Hematopoietic multipotent progenitor cell treated with erythropoietin and hydrocortisone succinate and interleukin-3 and kit ligand, for 8 days (in vitro differentiated cells): ENCODE data around the gene CCDC13.
A peak's percentile ranks its signal among the peaks of the same experiment; 100 is the strongest.

ENCODE experiments used
- DNase-seq: peaks from one replicate; pipeline ENCODE4 v3.0.0-alpha.2; 2015

The CCDC13 gene

DNA sequence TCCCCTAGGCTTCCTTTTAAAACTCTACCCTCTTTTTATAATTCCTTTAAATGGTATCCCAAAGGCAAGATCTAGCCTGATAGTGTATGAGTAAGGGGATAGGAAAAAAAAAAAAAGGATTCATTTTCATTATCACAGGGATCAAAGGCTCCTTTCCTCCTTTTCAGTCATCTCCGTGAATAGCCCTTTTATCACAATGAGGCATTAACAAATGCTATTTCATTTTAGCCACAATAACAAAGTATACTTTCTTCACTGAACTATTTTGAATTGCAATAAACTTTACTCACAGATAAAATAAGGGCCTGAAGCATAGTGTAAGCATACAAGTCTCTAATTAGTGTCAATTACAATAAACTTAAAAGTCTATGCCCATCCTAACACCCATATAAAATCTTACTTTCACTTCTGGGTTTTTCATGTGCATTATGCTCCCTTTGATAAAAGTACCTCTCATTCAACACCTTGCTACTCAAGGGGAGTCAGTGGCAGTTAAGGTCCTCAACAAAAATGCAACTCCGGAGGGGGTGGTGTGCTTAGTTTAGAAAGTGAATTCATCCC lies 22.6 kb upstream of the CCDC13 start:
- DNase-seq: no peak

DNA sequence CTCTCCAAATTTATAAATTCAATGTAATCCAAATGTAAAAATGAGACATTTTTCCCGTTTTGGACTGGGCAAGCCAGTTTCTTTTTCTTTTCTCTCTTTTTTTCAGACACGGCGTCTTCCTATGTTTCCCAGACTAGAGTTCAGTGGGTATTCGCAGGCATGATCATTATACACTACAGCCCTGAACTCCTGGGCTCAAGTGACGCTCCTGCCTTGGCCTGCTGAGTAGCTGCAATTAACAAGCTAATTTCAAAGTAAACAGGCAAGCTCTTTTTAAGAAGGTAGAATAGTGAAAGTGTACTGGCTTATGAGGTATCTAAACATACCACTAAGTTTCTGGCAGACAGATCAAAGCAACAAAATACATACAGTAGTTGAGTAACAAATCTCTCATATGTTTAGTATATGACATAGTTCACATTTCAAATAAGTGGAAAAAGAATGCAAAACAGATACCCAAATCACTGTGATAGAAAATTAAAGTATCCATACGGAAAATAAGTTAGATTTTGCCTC lies 17.7 kb upstream of the CCDC13 start:
- DNase-seq: no peak

DNA sequence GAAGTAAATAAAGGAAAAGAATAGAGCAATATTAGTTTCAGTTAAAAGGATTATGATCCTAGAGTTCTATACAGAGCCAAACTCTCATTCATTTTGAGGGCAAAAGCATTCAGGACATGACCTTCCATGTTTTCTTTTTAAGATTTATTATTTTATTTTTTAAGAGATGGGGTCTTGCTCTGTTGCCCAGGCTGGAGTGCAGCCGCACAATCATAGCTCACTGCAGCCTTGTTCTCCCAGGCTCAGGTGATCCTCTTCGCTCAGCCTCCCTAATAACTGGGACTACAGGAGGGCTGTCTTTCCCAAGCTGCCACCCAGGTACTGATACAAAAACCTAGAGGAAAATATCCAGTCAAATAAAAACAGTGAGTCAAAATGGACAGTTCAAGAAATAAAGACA lies 13.6 kb upstream of the CCDC13 start:
- no peak for DNase-seq

DNA sequence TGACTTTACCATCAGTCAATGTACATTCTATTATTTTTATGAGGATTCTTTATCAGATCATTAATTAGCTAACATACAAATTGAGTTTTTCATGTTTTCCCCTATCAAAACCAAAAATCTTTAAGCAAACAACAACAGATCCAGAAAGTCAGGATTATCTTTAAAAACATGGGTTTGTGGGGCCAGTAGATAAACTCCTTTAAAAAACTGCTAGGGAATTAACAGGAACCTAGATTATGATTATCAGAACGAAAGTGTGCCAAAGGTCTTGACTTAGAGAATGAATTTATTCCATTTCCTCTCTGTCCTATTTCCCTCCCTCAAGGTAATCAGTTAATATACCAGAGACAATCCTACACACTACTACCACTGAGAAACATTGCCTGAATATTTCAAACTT lies 13.2 kb upstream of the CCDC13 start:
- peak; percentile 87 for DNase-seq

DNA sequence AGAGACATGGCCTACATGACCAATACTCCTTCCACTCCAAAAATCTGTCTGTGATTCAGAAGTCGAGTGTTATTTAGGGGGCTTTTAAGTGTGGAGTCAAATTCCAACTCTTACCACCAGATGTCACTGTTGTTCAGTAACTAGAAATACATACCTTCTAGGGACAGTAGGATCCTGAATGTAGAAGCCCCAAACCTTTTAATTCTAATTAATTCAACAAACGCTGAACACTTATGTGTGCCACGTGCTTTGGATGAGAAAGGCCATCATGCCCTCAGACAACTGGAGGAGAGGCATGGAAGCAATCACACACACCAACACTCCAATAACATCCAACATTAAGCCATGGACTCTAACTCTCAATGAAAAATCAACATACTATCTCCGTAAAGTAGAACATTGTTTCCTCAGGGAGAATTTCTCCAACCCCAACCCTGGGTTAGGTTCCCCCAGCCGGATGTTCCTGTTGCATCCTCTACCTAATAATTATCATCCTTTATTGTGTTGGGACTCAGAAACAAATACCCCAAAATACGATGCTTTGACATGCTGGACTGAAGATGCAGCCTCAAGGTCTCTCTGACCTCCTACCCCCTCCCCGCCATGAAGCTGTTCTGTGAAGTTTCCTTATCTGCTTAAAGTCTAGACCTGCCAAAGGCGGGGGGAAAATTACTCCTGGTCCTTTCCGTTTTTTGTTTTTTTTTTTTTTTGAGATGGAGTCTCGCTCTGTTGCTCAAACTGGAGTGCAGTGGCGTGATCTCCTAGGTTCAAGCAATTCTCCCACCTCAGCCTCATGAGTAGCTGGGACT lies 8.0 kb upstream of the CCDC13 start:
- DNase-seq: peak; percentile 85

DNA sequence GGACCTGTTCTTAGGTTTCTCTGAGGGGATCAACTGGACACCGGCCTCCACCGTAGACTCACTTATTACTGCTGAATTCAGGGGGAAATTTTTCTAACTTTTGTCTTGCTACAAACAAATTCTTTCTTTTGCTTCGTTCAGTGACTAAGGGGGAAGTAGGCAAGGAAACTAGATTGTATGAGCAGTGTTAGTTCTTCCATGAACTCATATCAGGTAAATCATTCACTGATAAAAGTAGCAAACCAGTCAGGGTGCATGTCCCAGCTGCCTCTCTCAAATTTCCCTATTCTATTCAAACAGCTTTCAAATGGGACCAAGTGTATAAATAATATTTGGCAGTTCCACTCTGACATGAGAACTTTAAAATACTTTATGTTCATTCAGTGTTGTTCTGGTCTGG lies 7.3 kb upstream of the CCDC13 start:
- DNase-seq: no peak

DNA sequence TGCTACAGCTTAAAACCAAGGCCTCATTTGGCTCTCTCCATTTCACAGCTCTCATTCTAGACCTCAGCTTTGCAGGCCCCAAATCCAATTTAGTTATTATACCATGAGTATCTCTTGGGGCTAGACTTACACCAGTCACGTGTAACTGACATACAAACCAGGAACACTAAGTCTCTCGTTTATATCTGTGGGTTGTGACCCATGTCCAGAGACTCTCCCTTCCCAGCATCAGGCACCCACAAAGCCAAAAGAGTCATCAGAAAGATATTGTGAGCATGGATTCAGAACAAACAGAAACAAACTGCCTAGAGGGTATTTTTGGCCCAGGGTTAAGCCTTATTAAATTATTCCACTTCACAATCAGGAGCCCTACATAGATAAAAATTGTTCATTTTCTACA lies 5.6 kb upstream of the CCDC13 start:
- DNase-seq: no peak

DNA sequence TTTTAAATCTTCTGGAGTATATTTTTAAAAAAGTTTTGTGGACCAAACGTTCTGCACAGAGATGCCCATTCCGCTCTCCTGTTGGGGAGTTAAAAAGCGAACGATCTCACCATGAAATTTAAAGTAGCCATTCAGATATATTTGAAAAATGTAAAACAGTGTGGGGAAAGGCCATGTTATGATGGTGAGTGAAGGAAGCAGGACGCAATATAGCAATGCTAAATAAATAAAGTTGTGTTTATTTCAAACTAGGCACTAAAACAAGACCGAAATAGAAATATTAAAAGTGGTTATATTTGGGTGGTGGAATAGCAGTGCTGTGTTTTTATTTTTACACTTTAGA lies 327 bp upstream of the CCDC13 start:
- no peak for DNase-seq

DNA sequence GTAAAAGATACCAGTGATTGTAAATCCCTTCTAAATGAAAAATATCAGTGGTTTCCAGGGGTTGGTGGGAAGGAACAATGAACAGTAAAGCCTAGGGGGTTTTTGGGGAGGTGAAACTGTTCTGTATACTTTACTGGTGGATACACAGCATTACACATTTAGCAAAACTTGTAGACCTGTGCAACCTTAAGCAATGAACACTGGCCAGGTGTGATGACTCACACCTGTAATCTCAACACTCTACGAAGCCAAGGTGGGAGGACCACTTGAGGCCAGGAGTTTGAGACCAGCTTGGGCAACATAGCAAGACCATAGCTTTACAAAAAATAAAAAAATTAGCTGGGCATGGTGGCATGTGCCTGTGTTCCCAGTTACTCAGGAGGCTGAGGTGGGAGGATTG lies 1.8 kb downstream of the CCDC13 start:
- DNase-seq: no peak

DNA sequence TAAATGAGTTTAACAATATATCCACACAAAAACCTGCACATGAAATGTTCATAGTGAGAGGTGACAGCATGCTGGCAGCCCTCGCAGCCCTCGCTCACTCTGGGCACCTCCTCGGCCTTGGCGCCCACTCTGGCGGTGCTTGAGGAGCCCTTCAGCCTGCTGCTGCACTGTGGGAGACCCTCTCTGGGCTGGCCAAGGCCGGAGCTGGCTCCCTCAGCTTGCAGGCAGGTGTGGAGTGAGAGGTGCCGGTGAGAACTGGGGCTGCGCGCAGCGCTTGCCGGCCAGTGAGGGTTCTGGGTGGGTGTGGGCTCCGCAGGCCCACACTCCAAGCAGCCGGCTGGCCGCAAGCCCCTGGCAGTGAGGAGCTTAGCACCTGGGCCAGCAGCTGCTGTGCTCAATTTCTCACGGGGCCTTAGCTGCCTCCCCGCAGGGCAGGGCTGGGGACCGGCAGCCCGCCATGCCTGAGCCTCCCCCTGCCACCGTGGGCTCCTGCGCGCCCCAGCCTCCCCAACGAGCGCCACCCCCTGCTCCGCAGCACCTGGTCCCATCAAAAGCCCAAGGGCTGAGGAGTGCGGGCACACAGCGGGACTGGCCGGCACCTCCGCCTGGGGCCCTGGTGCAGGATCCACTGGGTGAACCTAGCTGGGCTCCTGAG lies 3.4 kb downstream of the CCDC13 start:
- no peak for DNase-seq

DNA sequence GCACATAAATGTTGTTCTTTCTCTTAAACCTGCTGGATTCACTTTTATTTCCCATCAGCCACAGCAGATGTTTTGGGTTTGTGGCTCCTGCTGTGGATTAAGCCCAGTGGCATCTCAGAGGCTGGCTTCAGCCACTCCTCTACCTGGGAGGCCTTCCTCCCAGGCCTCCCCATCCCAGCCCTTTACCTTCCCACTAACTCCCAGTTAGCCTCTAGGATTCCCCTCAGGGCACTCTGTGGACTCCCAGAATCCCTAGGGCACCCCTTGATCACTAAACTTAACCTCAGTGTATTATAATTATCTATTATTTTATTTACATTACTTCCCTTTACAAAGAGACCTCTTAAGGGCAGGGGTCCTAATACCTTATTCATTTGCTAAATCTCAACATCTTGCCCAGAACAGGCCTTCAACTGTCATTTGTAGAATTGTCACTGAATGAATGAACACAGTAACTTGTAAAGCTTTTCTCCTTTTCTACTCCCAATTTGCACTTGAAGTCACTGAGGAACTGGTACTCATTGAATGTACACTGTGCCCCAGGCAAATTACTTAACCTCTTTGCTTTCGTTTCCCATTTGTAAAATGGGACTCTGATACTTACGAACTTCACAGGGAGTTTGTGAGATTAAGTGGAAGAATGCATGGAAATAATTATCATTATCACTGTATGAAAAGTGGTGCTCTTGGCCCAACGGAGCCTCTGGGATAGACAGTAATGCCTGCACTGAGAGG lies 8.3 kb downstream of the CCDC13 start:
- no peak for DNase-seq

DNA sequence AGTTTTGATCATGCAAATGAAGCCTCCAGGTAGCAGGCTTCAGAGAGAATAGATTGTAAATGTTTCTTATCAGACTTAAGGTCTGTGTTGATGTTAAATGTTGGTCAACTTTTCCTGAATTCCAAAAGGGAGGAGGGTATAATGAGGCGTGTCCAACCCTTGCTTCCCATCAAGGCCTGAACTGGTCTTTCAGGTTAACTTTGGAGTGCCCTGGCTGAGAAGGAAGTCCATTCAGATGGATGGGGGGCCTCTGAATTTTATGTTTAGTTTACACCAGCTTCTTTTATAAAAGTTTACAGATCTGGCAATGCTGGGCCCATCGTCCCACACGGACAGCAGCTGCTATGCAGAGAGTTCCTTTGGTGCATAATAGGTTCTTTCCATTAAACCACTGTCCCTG lies 8.9 kb downstream of the CCDC13 start:
- no peak for DNase-seq

DNA sequence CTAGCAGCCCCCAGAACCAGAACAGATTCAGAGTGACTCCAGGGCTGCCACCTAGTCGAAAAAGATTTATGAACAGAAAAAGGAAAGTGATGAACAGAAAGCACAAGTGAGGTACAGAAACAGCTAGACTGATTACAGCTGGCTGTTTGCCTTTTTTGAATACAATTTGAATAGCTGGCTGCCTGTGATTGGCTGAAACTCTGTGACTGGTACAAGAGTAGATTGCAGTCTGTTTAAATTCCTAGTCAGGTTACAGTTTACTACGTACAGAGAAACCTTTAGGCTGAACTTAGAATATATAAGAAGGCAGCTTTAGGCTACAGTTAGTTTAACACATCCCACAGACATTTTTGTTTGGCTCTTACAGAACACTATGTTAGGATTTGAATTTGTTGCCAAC lies 10.0 kb downstream of the CCDC13 start:
- no peak for DNase-seq

DNA sequence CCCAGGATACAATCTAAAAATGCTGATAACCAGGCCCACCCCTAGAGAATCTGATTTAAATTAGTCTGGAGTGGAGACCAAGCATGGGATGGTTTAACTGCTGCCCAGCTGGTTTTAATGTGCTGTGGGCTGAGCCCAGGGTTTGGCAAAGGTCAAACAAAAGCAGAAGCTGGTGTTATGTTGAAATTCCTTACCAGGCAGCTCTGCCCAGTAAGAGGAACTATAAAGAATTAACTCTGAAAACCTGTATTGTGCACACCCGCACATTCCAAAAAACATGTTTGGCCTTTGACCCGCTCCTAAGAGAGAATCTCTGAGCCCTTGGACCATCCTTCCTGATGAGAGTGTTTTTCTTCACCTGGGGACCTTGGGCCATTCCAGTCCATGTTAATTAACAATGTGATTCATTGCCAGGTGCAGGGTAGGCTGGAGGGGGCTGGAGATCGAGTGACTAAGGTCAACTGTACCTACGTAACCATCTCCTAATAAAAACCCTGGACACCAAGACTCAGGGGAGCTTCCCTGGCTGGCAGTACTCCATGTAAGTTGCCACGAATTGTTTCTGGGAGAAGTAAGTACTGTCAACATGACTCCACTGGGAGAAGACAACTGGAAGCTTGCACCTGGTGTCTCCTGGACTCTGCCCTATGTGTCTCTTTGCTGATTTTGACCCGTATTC lies 10.9 kb downstream of the CCDC13 start:
- no peak for DNase-seq

DNA sequence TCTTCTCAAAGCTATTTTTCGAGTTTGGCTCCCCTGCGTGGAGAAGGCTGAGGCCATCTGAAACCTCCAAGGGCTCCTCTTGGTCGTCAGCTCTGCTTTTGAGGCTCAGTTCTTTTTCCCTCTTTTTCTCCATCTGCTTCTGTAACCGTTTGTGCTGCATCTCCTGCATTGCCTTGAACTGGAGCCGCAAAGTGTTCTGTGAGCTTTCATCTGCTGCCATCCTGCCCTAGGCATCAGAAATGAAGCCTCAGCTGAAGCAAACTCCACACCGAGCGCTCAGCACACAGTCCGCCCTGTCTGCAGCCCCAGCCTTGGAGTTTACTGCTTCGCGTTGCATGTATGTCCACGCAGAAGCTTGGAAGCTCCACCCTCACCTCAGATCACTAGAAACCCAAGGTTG lies 14.9 kb downstream of the CCDC13 start:
- DNase-seq: no peak

DNA sequence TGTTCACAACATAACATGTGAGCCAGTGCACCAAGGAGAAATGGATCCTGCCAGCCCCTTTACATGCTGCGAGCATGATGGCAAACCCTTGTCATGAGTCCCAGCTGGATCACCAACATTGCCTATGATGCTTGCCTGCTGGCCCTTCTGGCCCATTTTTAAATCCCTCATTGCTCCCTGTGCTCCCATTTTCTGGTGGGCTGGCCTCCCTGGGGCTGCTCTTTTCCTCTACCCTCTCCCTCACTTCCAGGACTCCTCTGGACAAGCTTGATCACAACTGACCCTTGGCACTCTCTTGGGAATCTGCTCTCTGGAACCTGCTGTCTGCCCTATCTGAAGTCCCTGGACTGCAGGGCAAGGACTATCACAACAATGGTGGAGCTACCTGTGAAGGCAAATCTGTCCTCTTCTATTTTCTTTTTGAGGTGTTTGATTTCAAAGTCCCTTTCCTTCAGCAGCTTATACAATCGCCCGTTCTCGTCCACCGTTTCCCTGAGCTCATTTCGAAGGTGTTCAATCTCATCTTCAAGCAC lies 16.3 kb downstream of the CCDC13 start:
- no peak for DNase-seq

DNA sequence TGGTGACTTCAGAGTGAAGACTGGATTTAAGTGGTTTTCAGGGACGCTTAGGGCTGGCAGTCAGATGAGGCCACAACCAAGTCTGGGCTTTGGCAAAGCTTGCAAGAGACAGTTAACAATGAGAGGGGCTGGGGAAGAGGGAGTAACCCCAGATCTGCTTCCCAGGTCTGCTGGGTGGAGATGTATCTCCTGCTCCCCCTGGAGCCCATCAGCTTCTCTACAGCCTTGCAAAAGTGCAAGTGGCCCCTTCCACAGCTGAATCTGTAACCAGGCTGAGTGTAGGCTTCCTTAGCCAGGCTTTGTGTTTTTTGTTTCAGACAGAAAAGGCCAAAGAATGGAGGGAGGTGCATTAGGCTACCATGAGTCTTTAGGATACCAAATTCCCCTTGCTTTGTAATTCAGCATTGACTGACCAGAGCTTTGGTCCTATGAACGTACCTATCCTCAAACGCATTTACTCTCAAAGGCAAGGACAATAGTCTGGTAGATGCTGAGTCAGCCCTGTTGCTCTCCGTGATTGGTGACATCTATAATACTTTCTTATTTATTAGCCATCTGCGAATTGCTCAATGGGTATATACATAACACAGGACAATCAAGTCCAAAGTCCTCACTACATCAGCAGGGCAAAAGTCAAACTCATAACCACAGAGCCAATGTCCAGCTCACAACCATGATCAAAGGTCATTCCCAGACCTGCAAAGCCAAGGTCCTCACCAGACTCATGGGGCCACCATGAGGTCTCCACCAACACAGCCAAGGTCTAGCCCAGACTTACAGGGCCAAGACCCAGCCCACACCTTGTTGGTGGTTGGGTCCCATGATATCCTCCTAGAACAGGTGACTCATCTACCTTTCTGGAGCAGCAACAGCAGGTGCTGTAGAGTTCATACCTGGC lies 17.1 kb downstream of the CCDC13 start:
- peak; percentile 49 for DNase-seq

DNA sequence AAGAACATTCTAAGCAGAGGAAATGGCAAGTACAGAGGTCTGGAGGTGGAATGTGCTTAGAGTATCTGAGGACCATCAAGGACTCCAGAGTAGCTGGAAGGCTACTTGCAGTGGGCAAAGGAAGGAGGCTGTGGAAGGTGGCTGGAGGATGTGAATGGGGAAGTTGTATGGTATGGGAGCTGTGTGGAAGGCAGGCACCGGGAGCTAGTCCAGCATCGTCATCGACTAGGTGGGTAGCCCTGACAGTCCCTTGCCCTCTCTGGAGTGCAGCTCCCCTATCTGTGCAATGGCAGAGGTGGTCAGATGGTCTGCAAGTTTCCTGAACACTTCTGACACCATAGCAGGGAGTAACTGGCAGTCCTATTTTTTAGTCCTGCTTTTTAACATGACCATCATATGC lies 19.3 kb downstream of the CCDC13 start:
- DNase-seq: no peak

DNA sequence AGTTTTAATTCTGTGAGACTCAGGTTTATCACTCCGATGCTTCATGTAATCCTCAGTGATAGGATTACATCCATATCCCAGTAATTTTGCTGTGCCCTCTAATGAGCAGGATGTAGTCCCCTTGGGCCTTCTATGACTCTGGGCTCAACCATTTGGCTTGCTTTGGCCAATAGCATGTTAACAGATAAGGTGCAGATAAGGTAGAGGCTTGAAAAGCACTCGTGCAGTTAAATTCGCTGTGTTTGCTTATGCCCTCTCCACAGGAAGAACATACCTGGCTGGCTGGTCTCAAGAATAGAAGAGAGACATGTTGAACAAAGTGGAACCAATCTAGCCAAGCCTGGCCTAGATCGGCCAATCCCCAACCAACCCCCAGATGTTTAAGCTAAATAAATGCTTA lies 20.1 kb downstream of the CCDC13 start:
- no peak for DNase-seq

DNA sequence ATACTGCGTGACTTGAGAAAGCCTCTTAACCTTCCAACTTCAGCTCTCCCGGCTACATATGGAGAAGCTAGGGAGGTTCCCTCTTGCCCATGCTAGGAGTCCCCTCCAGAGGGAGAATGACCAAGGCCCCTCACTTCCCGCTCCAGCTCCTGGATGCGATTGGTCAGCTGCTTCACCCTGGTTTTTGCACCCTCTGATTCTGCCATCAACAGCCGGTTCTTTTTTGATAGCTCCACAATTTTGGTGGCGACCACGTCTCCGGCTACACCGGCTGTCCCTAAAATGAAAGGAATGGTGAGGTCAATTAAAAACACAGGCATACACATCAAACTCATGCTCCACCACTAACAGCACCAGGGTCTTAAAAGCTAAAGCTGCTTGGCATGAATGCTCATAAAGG lies 20.6 kb downstream of the CCDC13 start:
- DNase-seq: no peak

DNA sequence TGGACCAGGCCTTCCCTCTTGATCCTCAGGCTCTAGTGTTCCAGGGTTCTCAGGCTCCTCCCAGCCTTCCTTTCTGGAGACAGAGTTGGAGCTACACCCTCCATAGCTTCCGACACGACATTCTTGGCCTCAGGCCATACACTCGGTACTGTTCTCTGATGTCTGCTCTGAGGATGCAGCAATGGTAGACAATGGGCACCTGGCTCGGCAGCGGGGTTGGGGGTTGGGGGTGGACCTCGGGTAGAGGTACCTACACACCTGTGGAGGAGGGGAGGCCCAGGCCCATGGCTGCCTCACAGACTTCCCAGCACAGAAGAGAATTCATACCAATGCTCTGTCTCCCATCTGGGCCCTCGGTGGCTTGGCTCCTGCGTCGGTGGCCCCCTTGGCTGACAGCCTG lies 21.4 kb downstream of the CCDC13 start:
- DNase-seq: no peak

DNA sequence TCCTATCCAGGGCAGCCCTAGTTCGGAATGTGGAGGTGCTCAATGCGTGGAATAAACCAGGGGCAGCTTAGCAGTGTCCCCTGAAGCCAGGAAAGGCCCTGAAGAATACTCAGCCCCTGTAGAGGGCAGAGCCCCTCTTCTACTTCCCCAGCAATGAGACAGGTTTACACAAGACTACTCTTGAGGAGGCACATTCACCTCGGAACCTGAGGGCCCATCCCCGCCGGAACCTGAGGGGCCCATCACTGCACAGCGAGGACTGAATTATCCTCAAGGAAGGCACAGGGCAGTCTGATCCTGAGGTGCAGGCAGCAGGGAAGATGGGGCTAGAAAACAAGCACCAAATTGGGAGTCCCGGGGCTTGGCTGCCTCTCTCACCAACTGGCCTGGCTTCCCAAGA lies 22.2 kb downstream of the CCDC13 start:
- DNase-seq: no peak
